ENCODE measurements around the gene PPP2R3A. TPM values are rescaled to one million over a fixed set of nuclear protein-coding genes. Genes with fewer than 3 reads are reported as not detected.

PPP2R3A gene
- total RNA-seq (0.80 TPM), polyA plus RNA-seq (1.1 TPM)
- long read RNA-seq, donor 1 = 0 reads
- long read RNA-seq, donor 2, partial matches to known transcripts = 0 of 1 reads
- long read RNA-seq, donor 2, other reads (novel, unspliced or antisense) = 0 of 1 reads
- long read RNA-seq, donor 3 = 0 reads
- long read RNA-seq, donor 4 = 0 reads
- long read RNA-seq, donor 5 = 0 reads
- long read RNA-seq, donor 6 = 0 reads
- long read RNA-seq, donor 7, full-length matches to known transcripts = 1 of 24 reads
- long read RNA-seq, donor 7, partial matches to known transcripts = 0 of 24 reads
- long read RNA-seq, donor 7, other reads (novel, unspliced or antisense) = 23 of 24 reads
- long read RNA-seq, donor 8 = 0 reads
- long read RNA-seq, donor 9, full-length matches to known transcripts = 1 of 1 reads
- long read RNA-seq, donor 9, partial matches to known transcripts = 0 of 1 reads
- long read RNA-seq, donor 9, other reads (novel, unspliced or antisense) = 0 of 1 reads
- long read RNA-seq, donor 10 = 0 reads

GRCh38 chr3:135965506-135966270 is at the start of gene PPP2R3A:
TSS of gene PPP2R3A (plus strand) at chr3:135965728. CDS start at chr3:136001499, 35,771 bp downstream.
- Histone ChIP-seq H3K9me3 (ENCODE audit: control insufficient read depth in 2 of 2, insufficient read depth in 1 of 2, low read length in 1 of 2) (peaks cover 0 to 3% of the 10 kb centered on the region in 2 donors), H3K36me3 (ENCODE audit: control insufficient read depth in 2 of 2, insufficient read depth in 2 of 2, low read length in 1 of 2) (no peaks in the 10 kb centered on the region), H3K4me3 (ENCODE audit: low read length in 2 of 2) (peak within 1 kb of the TSS; percentile 48 to 65), H3K27ac (ENCODE audit: low read depth in 1 of 2, low read length in 1 of 2) (no peak within 1 kb of the TSS), H3K4me1 (ENCODE audit: control insufficient read depth in 2 of 2, insufficient read depth in 2 of 2, low read length in 2 of 2) (peaks cover 0 to 10% of the 10 kb centered on the region in 2 donors), H3K27me3 (ENCODE audit: control insufficient read depth in 2 of 2, insufficient read depth in 1 of 2, low read length in 1 of 2) (peaks cover 26 to 31% of the 10 kb centered on the region in 2 donors)
- WGBS = 1% methylated on average over 83 of the region's 83 CpGs
- DNase-seq (ENCODE audit: low read depth in 6 of 9, low spot score in 9 of 9) = peak; percentile 5 to 74 (median 52)

GRCh38 chr3:135916310-135916709 is 49.2 kb upstream of the PPP2R3A start:
- WGBS = 68% methylated on average over 4 of the region's 4 CpGs
- H3K4me3 ChIP-seq (ENCODE audit: low read length in 2 of 2) = no peak overlapping the region
- no peaks in the 10 kb centered on the region for H3K27me3 ChIP-seq (ENCODE audit: control insufficient read depth in 2 of 2, insufficient read depth in 1 of 2, low read length in 1 of 2)
- no peak for DNase-seq (ENCODE audit: low read depth in 6 of 9, low spot score in 9 of 9)
- no peaks in the 10 kb centered on the region for H3K9me3 ChIP-seq (ENCODE audit: control insufficient read depth in 2 of 2, insufficient read depth in 1 of 2, low read length in 1 of 2)
- H3K4me1 ChIP-seq (ENCODE audit: control insufficient read depth in 2 of 2, insufficient read depth in 2 of 2, low read length in 2 of 2) = no peaks in the 10 kb centered on the region
- H3K36me3 ChIP-seq (ENCODE audit: control insufficient read depth in 2 of 2, insufficient read depth in 2 of 2, low read length in 1 of 2) = no peaks in the 10 kb centered on the region
- H3K27ac ChIP-seq (ENCODE audit: low read depth in 1 of 2, low read length in 1 of 2) = no peak overlapping the region

- no peaks in the 10 kb centered on the region for H3K9me3 ChIP-seq (ENCODE audit: control insufficient read depth in 2 of 2, insufficient read depth in 1 of 2, low read length in 1 of 2)
- WGBS = 78% methylated on average over 3 of the region's 3 CpGs
- no peak overlapping the region for H3K27ac ChIP-seq (ENCODE audit: low read depth in 1 of 2, low read length in 1 of 2)
- DNase-seq (ENCODE audit: low read depth in 6 of 9, low spot score in 9 of 9) = no peak
- no peaks in the 10 kb centered on the region for H3K4me1 ChIP-seq (ENCODE audit: control insufficient read depth in 2 of 2, insufficient read depth in 2 of 2, low read length in 2 of 2)
- H3K27me3 ChIP-seq (ENCODE audit: control insufficient read depth in 2 of 2, insufficient read depth in 1 of 2, low read length in 1 of 2) = no peaks in the 10 kb centered on the region
- no peak overlapping the region for H3K4me3 ChIP-seq (ENCODE audit: low read length in 2 of 2)
- no peaks in the 10 kb centered on the region for H3K36me3 ChIP-seq (ENCODE audit: control insufficient read depth in 2 of 2, insufficient read depth in 2 of 2, low read length in 1 of 2)
Observed at GRCh38 chr3:135917076-135917475, 48.5 kb upstream of the PPP2R3A start.

- DNase-seq (ENCODE audit: low read depth in 6 of 9, low spot score in 9 of 9) = no peak
- H3K4me3 ChIP-seq (ENCODE audit: low read length in 2 of 2) = no peak overlapping the region
- H3K9me3 ChIP-seq (ENCODE audit: control insufficient read depth in 2 of 2, insufficient read depth in 1 of 2, low read length in 1 of 2) = no peaks in the 10 kb centered on the region
- H3K27me3 ChIP-seq (ENCODE audit: control insufficient read depth in 2 of 2, insufficient read depth in 1 of 2, low read length in 1 of 2) = no peaks in the 10 kb centered on the region
- 96% methylated on average over 8 of the region's 8 CpGs for WGBS
- H3K36me3 ChIP-seq (ENCODE audit: control insufficient read depth in 2 of 2, insufficient read depth in 2 of 2, low read length in 1 of 2) = no peaks in the 10 kb centered on the region
- no peaks in the 10 kb centered on the region for H3K4me1 ChIP-seq (ENCODE audit: control insufficient read depth in 2 of 2, insufficient read depth in 2 of 2, low read length in 2 of 2)
- H3K27ac ChIP-seq (ENCODE audit: low read depth in 1 of 2, low read length in 1 of 2) = no peak overlapping the region
Observed at GRCh38 chr3:135917927-135918597, 47.5 kb upstream of the PPP2R3A start.

GRCh38 chr3:135918600-135918999 is 46.9 kb upstream of the PPP2R3A start:
- H3K27me3 ChIP-seq (ENCODE audit: control insufficient read depth in 2 of 2, insufficient read depth in 1 of 2, low read length in 1 of 2) = no peaks in the 10 kb centered on the region
- no peak for DNase-seq (ENCODE audit: low read depth in 6 of 9, low spot score in 9 of 9)
- H3K4me1 ChIP-seq (ENCODE audit: control insufficient read depth in 2 of 2, insufficient read depth in 2 of 2, low read length in 2 of 2) = no peaks in the 10 kb centered on the region
- H3K27ac ChIP-seq (ENCODE audit: low read depth in 1 of 2, low read length in 1 of 2) = no peak overlapping the region
- H3K36me3 ChIP-seq (ENCODE audit: control insufficient read depth in 2 of 2, insufficient read depth in 2 of 2, low read length in 1 of 2) = no peaks in the 10 kb centered on the region
- H3K9me3 ChIP-seq (ENCODE audit: control insufficient read depth in 2 of 2, insufficient read depth in 1 of 2, low read length in 1 of 2) = no peaks in the 10 kb centered on the region
- H3K4me3 ChIP-seq (ENCODE audit: low read length in 2 of 2) = no peak overlapping the region
- WGBS = 73% methylated on average over 1 of the region's 1 CpG

GRCh38 chr3:135920275-135920674 is 45.3 kb upstream of the PPP2R3A start:
- Histone ChIP-seq H3K27me3 (ENCODE audit: control insufficient read depth in 2 of 2, insufficient read depth in 1 of 2, low read length in 1 of 2) (no peaks in the 10 kb centered on the region), H3K9me3 (ENCODE audit: control insufficient read depth in 2 of 2, insufficient read depth in 1 of 2, low read length in 1 of 2) (no peaks in the 10 kb centered on the region), H3K4me3 (ENCODE audit: low read length in 2 of 2) (no peak overlapping the region), H3K4me1 (ENCODE audit: control insufficient read depth in 2 of 2, insufficient read depth in 2 of 2, low read length in 2 of 2) (no peaks in the 10 kb centered on the region), H3K27ac (ENCODE audit: low read depth in 1 of 2, low read length in 1 of 2) (no peak overlapping the region), H3K36me3 (ENCODE audit: control insufficient read depth in 2 of 2, insufficient read depth in 2 of 2, low read length in 1 of 2) (no peaks in the 10 kb centered on the region)
- DNase-seq (ENCODE audit: low read depth in 6 of 9, low spot score in 9 of 9) = no peak
- 96% methylated on average over 2 of the region's 2 CpGs for WGBS

GRCh38 chr3:135922903-135923250 is 42.7 kb upstream of the PPP2R3A start:
- WGBS = 97% methylated on average over 3 of the region's 3 CpGs
- Histone ChIP-seq H3K4me1 (ENCODE audit: control insufficient read depth in 2 of 2, insufficient read depth in 2 of 2, low read length in 2 of 2) (no peaks in the 10 kb centered on the region), H3K27me3 (ENCODE audit: control insufficient read depth in 2 of 2, insufficient read depth in 1 of 2, low read length in 1 of 2) (no peaks in the 10 kb centered on the region), H3K9me3 (ENCODE audit: control insufficient read depth in 2 of 2, insufficient read depth in 1 of 2, low read length in 1 of 2) (no peaks in the 10 kb centered on the region), H3K27ac (ENCODE audit: low read depth in 1 of 2, low read length in 1 of 2) (no peak overlapping the region), H3K36me3 (ENCODE audit: control insufficient read depth in 2 of 2, insufficient read depth in 2 of 2, low read length in 1 of 2) (no peaks in the 10 kb centered on the region), H3K4me3 (ENCODE audit: low read length in 2 of 2) (no peak overlapping the region)
- no peak for DNase-seq (ENCODE audit: low read depth in 6 of 9, low spot score in 9 of 9)

GRCh38 chr3:135924506-135924905 is 41.0 kb upstream of the PPP2R3A start:
- H3K9me3 ChIP-seq (ENCODE audit: control insufficient read depth in 2 of 2, insufficient read depth in 1 of 2, low read length in 1 of 2) = no peaks in the 10 kb centered on the region
- 97% methylated on average over 1 of the region's 1 CpG for WGBS
- H3K4me1 ChIP-seq (ENCODE audit: control insufficient read depth in 2 of 2, insufficient read depth in 2 of 2, low read length in 2 of 2) = no peaks in the 10 kb centered on the region
- H3K4me3 ChIP-seq (ENCODE audit: low read length in 2 of 2) = no peak overlapping the region
- H3K27me3 ChIP-seq (ENCODE audit: control insufficient read depth in 2 of 2, insufficient read depth in 1 of 2, low read length in 1 of 2) = no peaks in the 10 kb centered on the region
- no peak for DNase-seq (ENCODE audit: low read depth in 6 of 9, low spot score in 9 of 9)
- no peaks in the 10 kb centered on the region for H3K36me3 ChIP-seq (ENCODE audit: control insufficient read depth in 2 of 2, insufficient read depth in 2 of 2, low read length in 1 of 2)
- no peak overlapping the region for H3K27ac ChIP-seq (ENCODE audit: low read depth in 1 of 2, low read length in 1 of 2)

- no peaks in the 10 kb centered on the region for H3K27me3 ChIP-seq (ENCODE audit: control insufficient read depth in 2 of 2, insufficient read depth in 1 of 2, low read length in 1 of 2)
- H3K4me1 ChIP-seq (ENCODE audit: control insufficient read depth in 2 of 2, insufficient read depth in 2 of 2, low read length in 2 of 2) = no peaks in the 10 kb centered on the region
- H3K36me3 ChIP-seq (ENCODE audit: control insufficient read depth in 2 of 2, insufficient read depth in 2 of 2, low read length in 1 of 2) = no peaks in the 10 kb centered on the region
- WGBS = 94% methylated on average over 3 of the region's 3 CpGs
- DNase-seq (ENCODE audit: low read depth in 6 of 9, low spot score in 9 of 9) = no peak
- H3K9me3 ChIP-seq (ENCODE audit: control insufficient read depth in 2 of 2, insufficient read depth in 1 of 2, low read length in 1 of 2) = no peaks in the 10 kb centered on the region
- no peak overlapping the region for H3K4me3 ChIP-seq (ENCODE audit: low read length in 2 of 2)
- H3K27ac ChIP-seq (ENCODE audit: low read depth in 1 of 2, low read length in 1 of 2) = no peak overlapping the region
Observed at GRCh38 chr3:135926664-135927063, 38.9 kb upstream of the PPP2R3A start.
